Activated CD4-positive, alpha-beta T cell treated with anti-CD3 and anti-CD28 coated beads, Interleukin-2, amount 50 U/mL, for 48 hours (primary cell): Measurements from ENCODE around the gene SLC13A3.

Experiments
- DNase-seq, 2 experiments: peaks; one replicate each; pipeline ENCODE4 v3.0.0-alpha.2; 2020

SLC13A3 gene

GRCh38 chr20:46650575-46651090, 626 bp downstream of the SLC13A3 start:
- DNase-seq: no peak

GRCh38 chr20:46649965-46650542, 1.2 kb downstream of the SLC13A3 start:
- no peak for DNase-seq

GRCh38 chr20:46649650-46649949, 1.7 kb downstream of the SLC13A3 start:
- DNase-seq: no peak

DNA sequence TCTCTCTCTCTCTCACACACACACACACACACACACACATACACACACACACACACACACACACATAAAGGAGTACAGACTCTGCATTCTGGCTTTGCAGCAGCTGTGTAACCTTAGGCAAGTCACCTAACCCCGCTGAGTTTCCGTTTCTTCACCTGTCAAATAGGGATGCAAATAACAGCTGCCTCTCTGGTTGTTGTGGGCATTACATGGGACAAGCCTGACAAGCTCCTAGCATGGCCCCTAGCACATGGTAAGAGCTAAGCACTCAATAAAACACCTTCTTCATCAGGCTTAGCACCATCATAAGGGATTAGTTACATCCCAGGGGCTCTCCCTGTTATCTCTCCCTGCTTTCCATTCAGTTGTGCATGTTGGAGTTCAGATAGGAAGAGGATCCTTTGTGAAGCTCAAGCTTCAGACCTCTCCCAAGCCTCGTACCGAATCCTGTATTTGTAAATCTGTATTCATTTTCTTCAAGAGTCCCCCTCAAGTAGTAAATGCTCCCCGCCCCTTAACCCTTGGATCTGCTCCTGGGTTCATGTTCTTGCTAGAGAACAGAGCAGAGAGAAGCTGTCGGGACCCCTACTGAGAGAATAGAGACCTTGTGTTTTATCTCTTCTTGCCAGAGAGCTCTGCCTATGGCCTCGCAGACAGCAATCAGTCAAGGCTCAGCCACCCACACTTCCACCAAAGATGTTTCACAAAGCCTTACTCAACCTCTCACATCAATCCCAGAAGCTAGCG, 2.2 kb downstream of the SLC13A3 start:
- no peak for DNase-seq

GRCh38 chr20:46647469-46647868, 3.8 kb downstream of the SLC13A3 start:
- no peak for DNase-seq

GRCh38 chr20:46646659-46647380, 4.4 kb downstream of the SLC13A3 start:
- no peak for DNase-seq

DNA sequence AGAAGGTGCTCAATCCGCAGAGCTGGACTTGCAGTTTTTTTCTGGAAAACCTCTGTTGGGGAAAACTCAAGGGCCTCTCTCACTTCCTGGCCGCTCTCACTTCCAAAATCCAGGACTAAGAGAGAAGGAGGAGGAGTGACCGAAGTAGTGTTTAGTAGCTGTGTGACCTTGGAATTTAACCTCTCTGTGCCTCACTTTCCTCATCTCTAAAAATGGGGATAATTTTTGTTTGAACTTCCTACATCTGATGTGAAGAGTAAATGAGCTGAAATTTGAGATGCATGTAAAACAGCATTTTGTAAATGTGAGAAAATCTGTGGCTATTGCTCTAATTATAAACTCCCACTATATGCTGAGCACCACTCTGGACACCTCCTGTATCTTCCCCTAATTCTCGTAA, 5.1 kb downstream of the SLC13A3 start:
- no peak for DNase-seq

DNA sequence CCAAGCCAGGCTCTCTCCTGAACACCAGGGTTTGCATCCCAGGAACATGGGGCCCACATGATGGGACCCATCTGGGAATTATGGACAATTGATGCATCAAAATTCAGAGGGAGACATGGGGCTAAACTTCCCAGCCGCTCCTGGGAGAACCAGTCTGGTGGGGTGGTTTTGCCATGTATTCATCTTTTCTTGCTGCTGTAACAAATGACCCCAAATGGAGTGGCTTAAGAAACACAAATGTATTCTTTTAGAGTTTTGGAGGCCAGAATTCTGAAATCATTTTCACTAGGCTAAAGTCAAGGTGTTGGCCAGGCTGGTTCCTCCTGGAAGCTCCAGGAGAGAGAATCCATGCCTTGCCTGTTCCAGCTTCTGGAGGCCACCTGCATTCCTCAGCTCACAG, 6.5 kb downstream of the SLC13A3 start:
- no peak for DNase-seq

DNA sequence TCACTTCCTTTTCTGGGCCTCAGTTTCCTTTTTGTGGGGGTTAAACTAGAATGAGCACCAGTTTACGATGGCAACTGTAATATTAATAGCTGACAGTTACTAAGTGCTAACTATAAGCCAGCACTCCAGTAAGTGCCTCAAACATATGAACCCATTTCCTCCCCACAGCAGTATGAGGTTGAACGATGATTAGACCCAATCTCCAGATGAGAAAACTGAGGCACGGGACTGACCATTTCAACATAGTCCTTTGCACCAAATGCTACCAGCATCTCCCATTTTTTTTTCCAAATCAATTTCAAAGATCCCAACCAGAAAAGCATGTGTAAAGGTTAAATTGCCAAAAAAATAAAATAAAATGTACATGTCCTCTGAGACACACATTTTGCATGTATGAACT, 7.1 kb downstream of the SLC13A3 start:
- no peak for DNase-seq

GRCh38 chr20:46642969-46643343, 8.3 kb downstream of the SLC13A3 start:
- no peak for DNase-seq

- no peak for DNase-seq
Measured at GRCh38 chr20:46642265-46642968, 8.8 kb downstream of the SLC13A3 start.

DNA sequence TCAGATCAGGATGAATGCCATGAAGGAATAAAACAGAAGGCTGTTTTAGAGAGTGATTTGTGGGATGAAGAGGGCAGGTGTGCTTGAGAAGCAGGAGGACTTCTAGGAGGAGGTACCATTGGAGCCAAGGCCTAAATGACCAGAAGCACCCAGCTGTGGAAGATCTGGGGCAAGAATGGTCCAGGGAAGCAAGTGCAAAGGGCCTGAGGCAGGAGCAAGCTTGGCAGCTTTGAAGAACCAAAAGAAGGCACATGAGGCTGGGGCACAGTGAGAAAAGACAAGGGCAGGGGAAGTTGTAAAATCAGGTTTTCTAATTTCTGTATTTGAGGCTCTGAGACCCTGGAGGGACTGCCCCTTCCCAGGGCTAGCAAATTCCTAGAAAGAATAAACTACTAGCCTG, 9.8 kb downstream of the SLC13A3 start:
- no peak for DNase-seq

DNA sequence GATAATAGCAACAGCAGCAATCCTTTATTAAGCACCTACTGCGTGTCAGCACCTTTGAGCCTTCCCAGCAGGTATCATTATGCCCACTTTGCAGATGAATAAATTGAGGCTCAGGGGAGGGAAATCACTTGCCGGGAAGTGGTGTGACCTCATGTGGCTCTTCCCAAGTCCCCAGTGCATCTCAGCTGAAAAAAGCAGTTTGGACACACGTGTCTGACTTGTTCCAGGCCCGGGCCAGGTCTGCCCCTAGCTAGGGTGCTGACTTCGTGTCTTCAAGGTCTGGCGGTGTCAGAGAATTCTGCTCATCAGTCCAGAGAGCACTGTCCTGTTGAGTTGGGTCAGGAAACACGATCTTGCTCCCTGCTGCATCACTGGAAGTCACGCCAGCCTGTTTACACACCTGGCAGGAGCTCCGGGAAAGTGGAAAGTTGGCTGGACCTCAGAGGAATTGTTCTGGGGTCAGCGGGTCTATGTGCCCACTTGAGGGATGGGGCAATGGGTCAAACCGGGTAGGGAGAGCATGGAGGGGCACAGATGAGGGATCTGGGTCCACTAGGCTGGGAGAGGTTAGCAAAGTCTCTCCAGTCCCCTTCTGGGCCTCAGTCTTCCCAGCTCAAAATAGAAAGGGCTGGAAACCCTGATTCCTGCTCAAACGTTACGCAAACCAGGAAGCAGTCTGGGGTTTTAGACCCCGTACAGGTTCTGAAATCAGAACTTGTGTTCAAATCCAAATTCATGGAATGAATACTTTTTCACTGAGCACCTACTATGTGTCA, 10.5 kb downstream of the SLC13A3 start:
- DNase-seq: no peak

DNA sequence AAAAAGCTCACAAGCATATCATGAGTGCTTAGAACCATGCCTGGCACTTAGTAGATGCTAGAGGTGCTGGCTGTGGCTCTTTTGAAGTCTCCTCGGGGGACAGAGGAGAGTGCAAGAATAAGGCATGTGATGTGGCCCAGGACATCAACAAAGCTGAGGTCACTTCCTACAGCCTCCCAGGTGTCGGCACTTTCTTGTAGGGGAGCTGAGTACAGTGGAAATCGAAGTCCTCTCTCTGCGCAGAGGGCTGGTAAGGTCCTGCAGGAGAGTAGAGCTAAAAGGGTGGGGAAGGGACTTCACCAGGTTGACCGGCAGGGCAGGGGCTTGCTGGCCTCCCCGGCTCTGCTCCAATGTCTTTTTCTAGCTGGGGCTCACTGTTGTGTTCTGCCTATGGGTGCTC, 11.2 kb downstream of the SLC13A3 start:
- DNase-seq: no peak

- no peak for DNase-seq
Measured at GRCh38 chr20:46639587-46639986, 11.7 kb downstream of the SLC13A3 start.

- DNase-seq: no peak
Measured at GRCh38 chr20:46638898-46639274, 12.4 kb downstream of the SLC13A3 start.

GRCh38 chr20:46638134-46638897, 12.9 kb downstream of the SLC13A3 start:
- DNase-seq: no peak

- no peak for DNase-seq
Measured at GRCh38 chr20:46637427-46638133, 13.7 kb downstream of the SLC13A3 start.

GRCh38 chr20:46637020-46637419, 14.2 kb downstream of the SLC13A3 start:
- no peak for DNase-seq

GRCh38 chr20:46636514-46636913, 14.7 kb downstream of the SLC13A3 start:
- DNase-seq: no peak

- DNase-seq: no peak
Measured at GRCh38 chr20:46635514-46636136, 15.6 kb downstream of the SLC13A3 start.
